GM18520 (cell line): ENCODE measurements around the gene EFL1.
"Not testable (repeated sequence)": the region's sequence is repeated elsewhere in the genome, so short reads cannot be mapped to it uniquely, and the experiment has no call there.

ENCODE experiments used
- ATAC-seq: cut with Tn5 transposase; IDR thresholded peaks from one replicate; pipeline ENCODE4 v1.9.1; 2021; ENCODE audit not compliant: unreplicated experiment

EFL1 gene

DNA sequence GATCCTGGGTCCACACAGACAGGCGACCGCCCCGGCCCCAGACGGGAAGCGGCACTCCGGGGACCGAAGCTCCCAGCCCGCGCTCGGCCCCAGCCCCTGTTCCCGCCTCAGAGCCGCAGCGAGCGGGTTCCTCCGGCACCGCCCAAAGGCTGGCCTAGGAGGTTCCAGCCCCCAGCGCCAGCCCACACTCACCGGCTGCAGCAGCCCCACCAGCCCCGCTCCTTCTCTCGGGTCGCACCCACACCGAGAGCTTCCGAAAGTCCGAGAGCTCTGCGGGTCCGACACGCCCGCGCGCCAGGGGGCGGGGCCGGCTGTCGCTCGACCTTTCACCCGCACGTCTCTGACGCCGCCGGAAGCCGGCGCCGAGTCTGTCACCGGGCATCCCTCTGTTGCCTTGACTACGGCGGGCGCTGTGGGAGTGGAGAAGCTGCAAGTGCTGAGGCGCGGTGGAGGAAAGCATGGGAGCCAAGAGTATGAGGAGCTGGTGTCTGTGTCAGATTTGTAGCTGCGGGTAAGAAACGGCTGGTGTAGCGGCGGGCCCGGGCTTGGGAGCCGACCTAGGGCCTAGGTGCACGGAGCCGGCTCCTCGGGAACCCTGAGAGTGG is at the start of gene EFL1, which contains the start of gene SAXO2:
Gene EFL1, minus strand, starts transcription at position 313 of the 605 bp plus-strand sequence. CDS start 956 bp downstream, outside the sequence.
Gene SAXO2, plus strand, starts transcription at position 397 of the 605 bp plus-strand sequence. Its CDS starts 62 bp downstream, at position 459.
- ATAC-seq, result peak; percentile 95

DNA sequence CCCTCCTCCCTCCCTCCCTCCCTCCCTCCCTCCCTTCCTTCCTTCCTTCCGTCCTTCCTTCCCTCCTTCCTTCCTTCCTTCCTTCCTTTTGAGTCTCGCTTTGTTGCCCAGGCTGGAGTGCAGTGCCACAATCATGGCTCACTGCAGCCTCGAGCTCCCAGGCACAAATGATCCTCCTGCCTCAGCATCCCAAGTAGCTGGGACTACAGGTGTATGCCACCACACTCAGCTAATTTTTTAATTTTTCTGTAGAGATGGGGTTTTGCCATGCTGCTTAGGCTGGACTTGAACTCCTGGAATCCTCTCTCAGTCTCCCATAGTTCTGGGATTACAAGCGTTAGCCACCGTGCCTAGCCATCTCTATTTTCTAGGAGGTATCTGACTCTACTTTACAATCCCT is 48.8 kb upstream of the EFL1 start:
- ATAC-seq, result not testable (repeated sequence)

DNA sequence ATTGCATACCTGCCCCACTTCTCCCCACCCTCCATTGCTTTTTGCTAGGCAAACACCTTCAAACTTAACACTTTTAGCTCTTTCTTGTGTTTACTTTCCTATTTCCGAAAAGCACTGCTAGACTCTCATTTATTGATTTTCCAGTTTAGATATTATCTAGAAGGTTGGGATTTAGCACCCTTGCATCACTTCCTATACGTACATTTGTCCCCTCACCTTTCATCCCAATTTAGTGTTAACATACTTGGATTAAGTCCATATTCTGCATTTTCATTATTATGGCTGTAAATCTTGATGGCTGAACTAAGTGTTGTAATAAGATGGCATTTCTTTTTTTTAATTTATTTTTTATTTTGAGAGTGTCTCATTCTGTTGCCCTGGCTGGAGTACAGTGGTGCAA is 47.3 kb upstream of the EFL1 start:
- no peak for ATAC-seq

DNA sequence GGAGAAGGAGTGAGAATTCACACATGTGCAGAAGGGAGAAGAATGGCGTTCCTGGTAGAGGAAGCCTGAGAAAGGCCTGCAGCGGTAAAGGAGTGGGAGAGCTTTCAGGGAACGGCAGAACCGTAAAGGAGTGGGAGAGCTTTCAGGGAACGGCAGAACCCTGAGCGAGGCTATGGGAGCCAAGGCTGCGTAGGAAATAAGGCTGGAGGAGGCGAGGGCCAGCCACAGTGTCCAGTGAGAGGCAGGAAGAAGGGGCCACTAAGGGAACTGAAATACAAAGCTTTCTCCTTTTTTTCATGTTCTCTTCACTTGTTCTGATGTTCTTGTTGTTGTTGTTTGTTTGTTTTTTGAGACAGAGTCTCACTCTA is 45.2 kb upstream of the EFL1 start:
- no peak for ATAC-seq

DNA sequence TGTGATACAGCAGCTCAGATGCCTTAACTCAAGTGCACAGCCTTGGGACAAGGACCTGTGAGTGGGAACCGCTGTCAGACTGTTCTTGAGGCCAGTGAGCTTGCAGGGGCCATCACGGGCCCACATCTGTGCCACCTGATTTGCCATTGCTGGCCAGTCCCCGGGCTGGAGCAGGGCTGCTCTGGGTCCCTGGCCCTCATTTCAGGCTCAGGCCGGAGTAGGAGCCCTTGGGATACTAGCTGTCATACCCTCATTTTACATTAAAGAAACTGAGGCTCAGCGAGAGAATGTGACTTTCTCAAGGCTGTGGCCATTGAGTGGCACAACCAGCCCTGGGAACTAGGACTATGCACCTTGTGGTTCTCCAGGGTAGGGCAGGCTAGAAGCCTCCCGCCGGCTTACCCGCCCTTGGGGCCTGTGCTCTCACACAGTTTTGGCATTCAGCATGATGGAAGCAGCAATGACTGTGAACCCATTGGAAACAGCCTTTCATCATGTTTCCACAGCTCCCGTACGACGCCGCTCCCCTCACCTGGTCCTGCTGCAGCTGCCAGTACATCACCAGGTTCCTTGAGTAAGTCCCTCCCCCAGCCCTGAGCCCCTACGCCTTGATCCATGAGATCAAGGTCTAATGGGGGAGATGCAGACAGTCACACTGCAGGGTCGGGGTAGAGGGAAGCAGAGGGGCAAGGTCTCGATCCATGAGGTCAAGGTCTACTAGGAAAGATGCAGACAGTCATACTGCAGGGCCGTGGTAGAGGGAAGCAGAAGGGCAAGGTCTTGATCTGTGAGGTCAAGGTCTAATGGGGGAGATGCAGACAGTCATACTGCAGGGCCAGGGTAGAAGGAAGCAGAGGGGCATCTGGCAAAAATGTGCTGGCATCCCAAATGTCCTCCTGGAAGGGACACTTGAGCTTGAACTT is 44.5 kb upstream of the EFL1 start:
- no peak for ATAC-seq

DNA sequence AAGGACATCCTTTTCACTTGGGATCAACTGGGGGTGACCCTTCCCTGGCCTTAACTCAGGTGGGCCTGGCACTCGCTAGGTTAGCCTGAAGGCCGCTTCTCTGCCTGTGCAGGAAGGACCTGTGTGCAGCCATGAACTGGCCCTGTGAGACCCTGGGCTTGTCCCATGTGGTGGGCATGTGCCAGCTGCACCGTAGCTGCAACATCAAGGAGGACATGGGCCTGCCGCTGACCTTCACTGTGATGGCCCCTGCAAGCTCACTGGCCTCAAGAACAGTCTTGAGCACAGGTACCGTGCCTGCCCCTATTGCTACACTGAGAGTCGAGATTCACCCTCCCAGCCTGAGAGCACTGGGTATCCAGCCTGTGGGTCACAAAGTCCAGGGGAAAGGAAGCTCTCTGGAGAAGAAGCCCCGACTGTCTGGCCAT is 43.1 kb upstream of the EFL1 start:
- no peak for ATAC-seq

DNA sequence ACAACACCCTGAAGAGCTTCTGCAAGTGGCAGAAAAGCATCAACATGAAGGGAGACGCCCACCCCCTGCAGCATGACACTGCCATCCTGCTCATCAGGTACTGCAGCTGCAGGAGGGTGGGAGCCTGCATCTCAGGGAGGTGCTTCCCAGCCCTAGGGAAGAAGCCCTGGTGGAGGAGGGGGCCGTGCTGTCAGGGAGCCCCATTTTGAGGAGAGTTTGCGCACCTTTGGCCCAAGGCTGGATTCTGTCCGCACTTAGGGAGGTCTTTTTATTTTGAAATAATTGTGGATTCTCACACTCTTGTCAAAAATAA is 42.2 kb upstream of the EFL1 start:
- ATAC-seq, result no peak

DNA sequence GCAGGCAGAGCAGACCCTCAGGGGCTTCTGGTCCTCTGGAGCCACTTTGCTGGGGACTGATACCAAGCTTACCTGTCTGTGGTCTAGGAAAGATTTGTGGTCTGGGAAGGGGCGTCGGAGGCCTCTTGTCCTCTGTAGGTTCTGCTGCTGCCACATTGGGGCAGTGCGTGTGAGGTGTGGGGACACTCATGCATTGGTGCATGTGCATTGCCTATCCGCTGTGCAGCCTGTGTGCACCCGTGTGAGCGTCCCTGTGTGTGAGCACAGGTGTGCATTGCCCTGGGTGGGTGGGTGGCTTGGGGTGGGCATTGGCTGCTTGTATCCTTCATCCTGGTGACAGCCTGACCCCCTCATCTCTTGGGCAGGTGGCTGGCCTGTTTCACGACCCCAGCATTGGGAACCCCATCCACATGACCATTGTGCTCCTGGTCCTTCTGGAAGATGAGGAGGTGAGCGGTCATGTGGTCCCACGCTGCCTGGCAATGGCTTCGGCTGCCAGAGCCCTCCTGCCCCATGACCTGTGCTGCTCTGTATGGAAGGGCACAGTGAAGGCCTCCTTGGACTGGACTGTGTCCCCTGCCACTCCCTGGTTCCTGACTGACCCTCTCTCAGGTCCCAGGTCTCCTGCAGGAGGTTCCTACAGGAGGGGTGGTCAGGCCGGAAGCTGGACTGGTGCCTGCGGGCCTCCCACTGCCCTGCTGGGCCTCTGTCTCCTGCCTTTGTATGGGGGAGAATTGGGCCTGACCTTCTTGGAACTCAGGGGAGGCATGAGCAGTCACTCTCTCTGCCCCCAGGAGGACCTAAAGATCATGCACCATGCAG is 41.6 kb upstream of the EFL1 start:
- ATAC-seq, result no peak

DNA sequence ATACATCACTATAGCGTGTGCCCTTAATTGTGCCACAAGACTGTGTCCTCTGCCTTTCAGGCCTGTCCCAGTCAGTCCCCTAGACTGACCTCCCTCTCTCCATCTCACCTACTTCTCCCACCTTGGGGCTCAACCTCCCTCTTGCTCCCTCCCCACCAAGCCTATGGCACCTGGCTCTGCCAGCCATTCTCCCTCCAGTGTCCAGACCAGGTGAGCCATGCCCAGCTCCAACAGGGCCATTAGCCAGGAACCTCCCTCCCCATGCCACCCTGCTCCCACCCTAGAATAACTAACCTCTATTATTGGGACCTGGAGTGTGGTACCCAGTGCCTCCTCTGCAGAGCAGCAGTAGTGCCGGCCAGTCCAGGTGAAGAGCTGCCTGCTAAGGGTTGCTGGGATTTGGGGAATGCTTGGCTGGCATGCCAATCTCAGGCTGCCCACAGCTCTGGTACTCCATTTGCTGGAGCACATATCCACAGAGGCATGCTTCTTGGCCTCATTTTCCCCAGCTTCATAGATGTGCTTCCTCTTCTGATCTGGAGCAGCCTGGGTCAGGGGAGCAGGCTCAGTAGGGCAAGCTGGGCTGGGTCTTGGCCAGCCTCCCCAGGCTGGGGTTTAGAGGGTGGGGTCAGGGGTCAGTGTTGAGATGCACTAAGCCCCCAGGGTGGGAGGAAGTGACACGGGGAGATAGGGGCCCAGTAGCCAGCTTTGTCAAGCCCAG is 38.9 kb upstream of the EFL1 start:
- no peak for ATAC-seq

DNA sequence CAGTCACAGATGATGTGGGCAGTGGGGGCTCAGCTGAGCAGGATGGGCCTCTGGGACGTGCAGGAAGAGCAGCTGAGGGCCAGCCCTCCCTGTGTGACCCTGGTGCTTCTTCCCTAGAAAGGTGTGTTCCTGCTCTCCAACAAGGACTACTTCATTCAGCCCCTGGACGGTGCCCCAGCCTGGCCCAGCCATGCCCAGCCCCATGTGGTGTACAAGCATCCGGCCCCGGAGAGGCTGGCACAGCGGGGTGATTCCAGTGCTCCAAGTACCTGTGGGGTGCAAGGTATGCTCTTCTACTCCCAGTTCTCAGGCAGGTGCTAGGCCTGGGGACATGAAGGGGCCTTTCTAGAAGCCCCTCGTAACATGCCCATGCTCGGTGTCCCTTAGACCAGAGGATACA is 38.3 kb upstream of the EFL1 start:
- no peak for ATAC-seq

DNA sequence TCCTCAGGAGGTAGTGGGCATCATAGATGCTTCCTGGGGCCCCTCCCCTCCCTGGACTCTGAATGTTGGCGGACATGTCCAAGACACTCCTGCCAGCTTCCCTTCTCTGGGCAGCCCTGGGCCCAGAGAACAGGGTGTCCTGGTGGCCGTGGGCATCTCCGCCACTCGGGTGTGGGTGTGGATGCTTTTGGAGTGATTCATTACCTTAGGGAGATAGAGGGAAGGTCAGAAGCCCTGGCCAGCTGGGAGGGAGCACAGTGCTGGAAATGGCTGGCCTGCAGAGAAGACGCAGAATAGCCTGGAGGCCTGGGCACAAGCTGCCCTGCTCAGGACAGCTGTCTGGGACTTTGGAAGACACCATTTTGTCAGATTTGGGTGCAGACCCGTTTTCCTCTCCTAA is 37.8 kb upstream of the EFL1 start:
- not testable (repeated sequence) for ATAC-seq

DNA sequence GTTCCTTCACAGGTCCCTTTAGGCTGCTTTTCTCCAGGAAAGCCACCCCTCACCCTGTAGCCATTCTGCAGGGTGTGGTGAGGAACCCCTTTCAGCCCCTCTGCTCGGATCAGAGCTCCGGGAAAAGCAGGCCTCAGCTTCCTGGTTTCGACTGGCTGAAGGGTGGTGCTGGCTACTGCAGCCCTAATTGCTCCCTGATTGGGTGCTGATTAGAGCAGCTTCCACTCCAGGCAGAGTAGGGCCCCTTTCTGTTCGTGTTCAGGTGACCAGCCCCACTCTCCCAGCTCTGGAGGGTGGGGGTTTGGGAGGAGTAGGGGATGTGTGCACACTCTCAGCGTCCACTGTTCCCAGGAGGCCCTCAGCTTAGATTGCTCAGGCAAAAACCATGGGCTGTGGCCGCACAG is 37.0 kb upstream of the EFL1 start:
- not testable (repeated sequence) for ATAC-seq

DNA sequence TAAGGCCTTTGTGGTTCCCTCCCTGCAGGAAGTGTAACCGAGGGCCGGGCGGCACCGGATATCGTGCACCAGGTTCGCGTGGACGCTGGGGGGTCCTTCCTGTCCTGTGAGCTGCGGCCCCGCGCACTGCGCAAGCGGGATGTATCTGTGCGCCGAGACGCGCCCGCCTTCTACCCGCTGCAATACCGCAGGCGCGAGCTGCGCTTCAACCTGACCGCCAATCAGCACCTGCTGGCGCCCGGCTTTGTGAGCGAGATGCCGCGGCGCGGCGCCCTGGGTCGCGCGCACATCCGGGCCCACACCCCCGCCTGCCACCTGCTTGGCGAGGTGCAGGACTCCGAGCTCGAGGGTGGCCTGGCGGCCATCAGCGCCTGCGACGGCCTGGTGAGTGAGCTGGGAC is 36.0 kb upstream of the EFL1 start:
- ATAC-seq, result no peak

DNA sequence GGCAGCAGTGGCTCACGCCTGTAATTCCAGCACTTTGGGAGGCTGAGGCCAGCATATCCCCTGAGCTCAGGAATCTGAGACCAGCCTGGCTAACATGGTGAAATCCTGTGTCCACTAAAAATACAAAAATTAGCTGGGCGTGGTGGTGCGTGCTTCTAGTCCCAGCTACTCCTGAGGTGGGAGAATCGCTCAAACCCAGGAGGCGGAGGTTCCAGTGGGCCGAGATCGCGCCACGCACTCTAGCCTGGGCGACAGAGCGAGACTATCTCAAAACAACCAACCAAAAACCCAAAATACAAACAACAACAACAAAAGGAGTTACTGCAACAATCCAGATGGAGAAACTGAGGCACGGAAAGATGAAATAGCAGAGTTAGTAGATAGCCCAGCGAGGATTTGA is 35.5 kb upstream of the EFL1 start:
- ATAC-seq, result no peak

DNA sequence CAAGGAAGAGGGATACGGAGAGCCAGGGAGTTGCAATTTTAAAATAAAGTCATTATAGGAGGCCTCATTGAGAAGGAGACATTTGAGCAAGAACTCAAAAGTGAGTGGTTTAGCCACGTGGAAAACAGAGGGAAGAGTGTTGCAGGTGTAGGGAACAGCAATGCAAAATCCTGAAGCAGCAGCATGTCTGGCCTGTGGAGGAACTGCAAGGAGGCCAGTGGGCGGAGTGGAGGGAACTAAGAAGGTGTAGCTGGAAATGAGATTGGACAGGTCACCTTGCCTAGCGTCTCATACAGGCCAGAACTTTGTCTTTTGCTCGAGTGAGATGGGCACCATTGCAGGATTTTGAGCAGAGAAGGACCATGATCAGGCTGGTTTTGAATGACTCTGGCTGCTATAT is 35.0 kb upstream of the EFL1 start:
- ATAC-seq, result no peak

DNA sequence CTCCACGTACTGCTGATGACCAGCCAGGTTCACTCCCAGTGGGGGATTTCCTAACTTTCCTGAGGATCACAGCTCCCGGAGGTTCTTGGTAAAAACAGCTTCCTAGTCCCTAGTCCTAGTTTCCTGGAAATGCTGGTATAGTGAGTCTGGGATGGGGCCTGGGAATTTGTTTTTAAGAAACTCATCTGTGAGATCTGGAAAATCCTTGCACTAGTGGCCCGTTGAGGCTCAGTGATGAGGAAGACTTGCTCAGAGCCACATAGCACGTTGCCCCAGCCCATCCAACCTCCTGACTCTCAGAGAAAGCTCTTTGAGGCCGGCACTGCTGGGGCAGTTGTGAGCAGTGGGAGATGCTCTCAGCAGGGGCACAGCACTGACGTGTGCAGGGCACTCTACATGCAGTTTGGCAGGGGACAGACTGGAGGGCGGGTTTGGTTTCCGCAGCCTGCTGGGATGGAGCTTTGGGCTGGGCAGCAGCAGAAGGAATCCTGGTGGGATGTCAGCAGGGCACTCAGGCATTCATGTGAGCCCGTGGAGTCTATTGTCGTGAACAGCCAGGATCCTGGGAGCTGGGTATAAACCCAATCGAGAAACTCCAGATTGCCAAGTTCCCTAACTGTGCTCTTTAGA is 31.6 kb upstream of the EFL1 start:
- ATAC-seq, result no peak

DNA sequence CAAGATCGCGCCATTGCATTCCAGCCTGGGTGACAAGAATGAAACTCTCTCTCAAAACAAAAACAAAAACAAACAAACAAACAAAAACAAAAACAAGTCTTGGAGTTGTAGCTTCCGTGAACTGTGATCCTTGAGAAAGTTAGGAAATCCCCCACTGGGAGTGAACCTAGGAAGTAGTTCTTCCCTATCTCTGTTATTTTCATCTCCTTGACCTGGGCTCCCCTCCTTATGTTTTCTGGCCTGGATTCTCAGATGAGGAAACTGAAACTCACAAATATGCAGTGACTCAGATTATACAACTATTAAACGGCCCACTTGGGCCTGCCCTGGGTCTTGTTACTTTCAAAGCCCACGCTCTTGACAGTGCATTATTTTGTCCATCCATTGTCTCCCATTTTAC is 29.7 kb upstream of the EFL1 start:
- ATAC-seq, result no peak

DNA sequence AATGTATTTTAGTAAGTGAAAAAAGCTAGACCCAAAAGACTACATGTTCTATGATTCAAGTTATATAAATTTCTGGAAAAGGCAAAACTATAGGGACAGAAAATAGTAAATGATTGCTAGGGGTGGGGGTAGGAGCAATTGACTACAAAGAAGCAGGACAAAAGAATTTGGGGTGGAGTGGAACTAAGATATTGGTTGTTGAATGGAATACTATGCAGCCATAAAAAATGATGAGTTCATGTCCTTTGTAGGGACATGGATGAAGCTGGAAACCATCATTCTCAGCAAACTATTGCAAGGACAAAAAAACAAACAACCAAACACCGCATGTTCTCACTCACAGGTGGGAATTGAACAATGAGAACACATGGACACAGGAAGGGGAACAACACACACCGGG is 25.7 kb upstream of the EFL1 start:
- not testable (repeated sequence) for ATAC-seq

DNA sequence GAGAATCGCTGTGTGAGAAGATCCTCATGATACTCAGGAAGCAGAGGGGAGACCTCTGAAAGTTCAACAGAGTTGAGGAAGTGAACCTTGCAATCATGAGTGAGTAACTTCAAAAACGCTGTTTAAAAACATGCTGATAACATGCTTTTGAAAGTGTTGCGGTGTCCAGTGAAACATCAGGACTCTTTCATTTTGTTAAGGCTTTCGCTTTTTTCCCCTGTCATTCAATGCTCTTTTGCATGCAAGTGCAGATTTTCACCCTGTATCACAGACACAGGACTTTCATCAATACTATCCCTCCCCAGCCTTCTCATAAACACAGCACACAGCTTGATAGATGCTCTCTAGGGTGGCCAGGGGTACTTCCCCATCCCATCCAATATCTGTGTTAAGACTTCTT is 23.9 kb upstream of the EFL1 start:
- peak; percentile 74 for ATAC-seq

DNA sequence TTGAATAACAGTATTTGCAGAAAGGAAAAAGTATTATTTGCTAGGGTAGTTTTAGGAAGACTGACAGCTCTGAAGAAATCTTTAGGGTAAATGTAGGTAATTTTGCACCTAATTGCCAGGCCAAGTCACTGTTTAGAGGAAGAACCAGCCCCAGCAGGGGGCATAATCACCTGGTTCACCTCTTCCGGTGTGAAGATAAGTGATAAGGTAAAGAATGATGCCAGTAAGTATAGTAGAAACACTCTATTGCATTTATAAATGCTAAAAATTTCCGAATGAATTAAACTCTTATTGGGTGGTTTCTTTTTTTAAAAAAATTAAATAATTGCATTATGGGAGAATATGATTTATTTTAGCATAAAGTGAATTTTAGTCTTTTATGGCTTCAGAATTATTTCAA is 21.8 kb upstream of the EFL1 start:
- not testable (repeated sequence) for ATAC-seq

DNA sequence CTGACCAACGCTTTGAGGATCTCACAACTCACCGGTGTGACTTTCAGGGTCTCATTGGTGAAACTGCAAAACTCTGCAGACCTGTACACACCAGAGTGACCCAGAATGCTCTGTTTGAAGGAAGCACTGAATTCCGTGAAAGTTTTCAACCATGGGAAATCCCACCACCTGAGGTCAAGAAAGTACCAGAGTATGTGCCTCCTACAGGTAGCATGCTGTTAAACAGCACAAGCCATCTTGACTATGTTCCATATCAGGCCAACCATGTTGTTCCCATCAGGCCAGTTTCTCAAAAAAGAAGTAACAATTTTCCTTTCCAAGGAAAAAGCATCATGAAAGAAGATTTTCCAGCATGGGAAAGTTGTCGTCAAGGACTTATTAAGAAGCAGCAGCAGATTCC is 19.9 kb upstream of the EFL1 start:
- ATAC-seq, result not testable (repeated sequence)
